Peyer's patch (tissue), 4 donors: ENCODE measurements around the gene LRRC75B. TPM values are rescaled to one million over a fixed set of nuclear protein-coding genes. Genes with fewer than 3 reads are reported as not detected.
A peak's percentile ranks its signal among the peaks of the same experiment; 100 is the strongest.

Source experiments
- DNase-seq, 3 donors: peaks; one replicate each; pipeline ENCODE4 v3.0.0-alpha.2; 2017 to 2019
- H3K27ac ChIP-seq, 4 donors: fragments of 200-600 bp; sonication (generic); one replicate each; pipeline ENCODE4 v1.5.1; 2016 to 2019
- H3K27me3 ChIP-seq, 2 donors: fragments of 200-600 bp; sonication (generic); one replicate each; pipeline ENCODE4 v1.5.1; 2019
- H3K36me3 ChIP-seq, 3 donors: fragments of 200-600 bp; sonication (generic); one replicate each; pipeline ENCODE4 v1.5.1; 2016 to 2019
- H3K4me1 ChIP-seq, 4 donors: fragments of 200-600 bp; sonication (generic); one replicate each; pipeline ENCODE4 v1.5.1; 2016 to 2019
- H3K4me3 ChIP-seq, 4 donors: fragments of 200-600 bp; sonication (generic); 1 replicate in 3 of 4; 2 replicates in 1 of 4; pipeline ENCODE4 v1.5.1; 2016 to 2019; ENCODE audit warnings: mild to moderate bottlenecking in 1 of 4
- H3K9me3 ChIP-seq, 4 donors: fragments of 200-600 bp; sonication (generic); one replicate each; pipeline ENCODE4 v1.5.1; 2016 to 2019; ENCODE audit warnings: mild to moderate bottlenecking in 1 of 4
- CTCF ChIP-seq, 6 experiments: fragments of 450-650 bp in 4 of 6; fragments of 200-600 bp in 2 of 6; sonication (generic) in 1 of 6; IDR thresholded peaks; one replicate each; pipeline ENCODE4 v1.5.1; 2017 to 2019; ENCODE audit warnings: antibody characterized with exemption in 6 of 6, mild to moderate bottlenecking in 3 of 6, moderate library complexity in 1 of 6
- POLR2A ChIP-seq, 2 donors: fragments of 450-650 bp; IDR thresholded peaks; one replicate each; pipeline ENCODE4 v1.5.1; 2017; ENCODE audit warnings: antibody characterized with exemption in 2 of 2, mild to moderate bottlenecking in 2 of 2, moderate library complexity in 2 of 2
- total RNA-seq, 4 donors: library from RNA; depleted of rRNA; stranded (reverse); fragments of >200 nt; gene quantifications; one replicate each; pipeline ENCODE4 v1.1.0, GENCODE V29; 2016

LRRC75B gene
- total RNA-seq, 4 donors from 2014 or later: 18.2 to 127 (median 88.2) TPM

- DNase-seq: no peak
- Histone ChIP-seq H3K4me3 (no peak overlapping the region), H3K36me3 (peaks cover 0 to 24% (median 0%) of the 10 kb centered on the region in 3 donors), H3K27me3 (no peaks in the 10 kb centered on the region), H3K4me1 (peaks cover 0 to 22% (median 0%) of the 10 kb centered on the region in 4 donors), H3K27ac (no peak overlapping the region), H3K9me3 (no peaks in the 10 kb centered on the region)
- no peak for TF ChIP-seq CTCF (IDR thresholded peaks at IDR 0.05)
- no peak for TF ChIP-seq POLR2A (IDR thresholded peaks at IDR 0.05)
These were observed 1.5 kb downstream of the LRRC75B start for GRCh38 chr22:24591286-24591830.

- Histone ChIP-seq H3K36me3 (peaks cover 0 to 29% (median 0%) of the 10 kb centered on the region in 3 donors), H3K4me3 (no peak overlapping the region), H3K27ac (no peak overlapping the region), H3K27me3 (no peaks in the 10 kb centered on the region), H3K4me1 (peaks cover 0 to 22% (median 0%) of the 10 kb centered on the region in 4 donors), H3K9me3 (no peaks in the 10 kb centered on the region)
- TF ChIP-seq POLR2A (IDR thresholded peaks at IDR 0.05): no peak
- DNase-seq: no peak
These were observed 2.2 kb downstream of the LRRC75B start for GRCh38 chr22:24590596-24591173.

GRCh38 chr22:24589518-24590030 is 3.3 kb downstream of the LRRC75B start:
- Histone ChIP-seq H3K4me1 (peaks cover 0 to 22% (median 0%) of the 10 kb centered on the region in 4 donors), H3K4me3 (no peak overlapping the region), H3K36me3 (peaks cover 0 to 33% (median 0%) of the 10 kb centered on the region in 3 donors), H3K9me3 (no peaks in the 10 kb centered on the region), H3K27me3 (no peaks in the 10 kb centered on the region), H3K27ac (no peak overlapping the region)
- TF ChIP-seq CTCF (IDR thresholded peaks at IDR 0.05) (no peak), POLR2A (IDR thresholded peaks at IDR 0.05) (no peak)
- DNase-seq: no peak

- peaks cover 0 to 33% (median 0%) of the 10 kb centered on the region in 3 donors for H3K36me3 ChIP-seq
- no peaks in the 10 kb centered on the region for H3K27me3 ChIP-seq
- H3K4me3 ChIP-seq: no peak overlapping the region
- no peaks in the 10 kb centered on the region for H3K9me3 ChIP-seq
- TF ChIP-seq CTCF (IDR thresholded peaks at IDR 0.05): no peak
- TF ChIP-seq POLR2A (IDR thresholded peaks at IDR 0.05): no peak
- peaks cover 0 to 25% (median 0%) of the 10 kb centered on the region in 4 donors for H3K4me1 ChIP-seq
- H3K27ac ChIP-seq: no peak overlapping the region
- peak in 1 of 3 donors; percentile 18 for DNase-seq
These were observed 4.0 kb downstream of the LRRC75B start for GRCh38 chr22:24588757-24589481.

GRCh38 chr22:24588381-24588756 is 4.5 kb downstream of the LRRC75B start:
- Histone ChIP-seq H3K27ac (no peak overlapping the region), H3K36me3 (peaks cover 0 to 33% (median 0%) of the 10 kb centered on the region in 3 donors), H3K4me1 (peaks cover 0 to 25% (median 0%) of the 10 kb centered on the region in 4 donors), H3K27me3 (no peaks in the 10 kb centered on the region), H3K9me3 (no peaks in the 10 kb centered on the region), H3K4me3 (no peak overlapping the region)
- TF ChIP-seq POLR2A (IDR thresholded peaks at IDR 0.05): no peak
- TF ChIP-seq CTCF (IDR thresholded peaks at IDR 0.05): no peak
- no peak for DNase-seq

- H3K36me3 ChIP-seq: peaks cover 0 to 33% (median 0%) of the 10 kb centered on the region in 3 donors
- no peak for DNase-seq
- peaks cover 0 to 25% (median 0%) of the 10 kb centered on the region in 4 donors for H3K4me1 ChIP-seq
- no peak for TF ChIP-seq CTCF (IDR thresholded peaks at IDR 0.05)
- no peak for TF ChIP-seq POLR2A (IDR thresholded peaks at IDR 0.05)
- H3K4me3 ChIP-seq: no peak overlapping the region
- no peaks in the 10 kb centered on the region for H3K9me3 ChIP-seq
- H3K27ac ChIP-seq: no peak overlapping the region
- H3K27me3 ChIP-seq: no peaks in the 10 kb centered on the region
These were observed 4.9 kb downstream of the LRRC75B start for GRCh38 chr22:24587948-24588347.
